Esophagus squamous epithelium (tissue), 4 donors: ENCODE measurements around the gene CENPP.

Experiments used
- CTCF ChIP-seq, 6 experiments: fragments of 450-650 bp in 4 of 6; fragments of 200-600 bp in 2 of 6; sonication (generic) in 2 of 6; IDR thresholded peaks; one replicate each; pipeline ENCODE4 v1.5.1; 2016 to 2019; ENCODE audit warnings: antibody characterized with exemption in 6 of 6, mild to moderate bottlenecking in 4 of 6, moderate library complexity in 4 of 6
- POLR2A ChIP-seq, 4 donors: fragments of 450-650 bp; IDR thresholded peaks; one replicate each; pipeline ENCODE4 v1.6.1; 2017; ENCODE audit warnings: antibody characterized with exemption in 4 of 4, mild to moderate bottlenecking in 4 of 4, moderate library complexity in 3 of 4

- no peak for TF ChIP-seq CTCF (IDR thresholded peaks at IDR 0.05)
- no peak for TF ChIP-seq POLR2A (IDR thresholded peaks at IDR 0.05)
Observed at GRCh38 chr9:92402826-92403745, 77.3 kb downstream of the CENPP start.
